K562 (cell line): ENCODE measurements around the gene NOP14. TPM values are rescaled to one million over a fixed set of nuclear protein-coding genes. Genes with fewer than 3 reads are reported as not detected.

Source experiments
- ETS2 ChIP-seq: IDR thresholded peaks from 2 replicates; pipeline ENCODE4 v1.6.1; 2016; ENCODE audit warnings: borderline replicate concordance, missing genetic modification characterization, mild to moderate bottlenecking, moderate library complexity, missing compliant biosample characterization; ENCODE audit not compliant: poor library complexity, severe bottlenecking
- HIVEP1 ChIP-seq: fragments of 250-450 bp; sonication (Bioruptor Pico); IDR thresholded peaks from 2 replicates; pipeline ENCODE4 v1.4.0; 2020; ENCODE audit warnings: mild to moderate bottlenecking
- KDM1A ChIP-seq, 2 experiments: fragments of 450-650 bp; IDR thresholded peaks; 2 replicates each; pipeline ENCODE4 v1.6.1; 2016; ENCODE audit warnings: mild to moderate bottlenecking in 2 of 2
- MLX ChIP-seq, 2 experiments: fragments of 450-650 bp in 1 of 2; sonication (generic) in 1 of 2; formaldehyde crosslinking; conservative IDR thresholded peaks; 2 replicates each; pipeline versions ENCODE4 v1.4.0 to v1.8.1; 2020 to 2022; ENCODE audit warnings: mild to moderate bottlenecking in 1 of 2, missing genetic modification reagents in 1 of 2
- MYC ChIP-seq, 2 experiments: fragments of 250-450 bp in 1 of 2; sonication (Bioruptor Pico) in 1 of 2; IDR thresholded peaks; 2 replicates each; pipeline versions ENCODE4 v1.5.1 to v1.6.1; 2012 to 2021; ENCODE audit warnings: low read depth in 2 of 2, borderline replicate concordance in 1 of 2, improper control_type of control experiment in 1 of 2, low read length in 1 of 2, mild to moderate bottlenecking in 1 of 2, moderate library complexity in 1 of 2
- NFATC3 ChIP-seq: fragments of 450-650 bp; IDR thresholded peaks from 2 replicates; pipeline ENCODE4 v1.6.1; 2017; ENCODE audit warnings: mild to moderate bottlenecking
- NONO ChIP-seq, 2 experiments: fragments of 200-400 bp in 1 of 2; fragments of 450-650 bp in 1 of 2; formaldehyde crosslinking in 1 of 2; IDR thresholded peaks; 2 replicates each; pipeline ENCODE4 v1.6.1; 2017; ENCODE audit warnings: low read depth in 2 of 2, mild to moderate bottlenecking in 2 of 2, moderate library complexity in 2 of 2, low read length in 1 of 2
- POLR2A ChIP-seq: fragments of 450-650 bp; conservative IDR thresholded peaks from 2 replicates; pipeline ENCODE4 v1.6.1; 2016
- PPARD ChIP-seq: fragments of 250-450 bp; sonication (Bioruptor Pico); IDR thresholded peaks from 2 replicates; pipeline ENCODE4 v1.8.0; 2022; ENCODE audit warnings: inconsistent platforms, mild to moderate bottlenecking, moderate library complexity
- RAD21 ChIP-seq, 2 experiments: fragments of 250-450 bp in 1 of 2; fragments of 450-650 bp in 1 of 2; sonication (Bioruptor Pico) in 1 of 2; formaldehyde crosslinking in 1 of 2; IDR thresholded peaks in 1 of 2; conservative IDR thresholded peaks in 1 of 2; 2 replicates each; pipeline versions ENCODE4 v1.4.0 to v1.8.0; 2020 to 2022; ENCODE audit warnings: mild to moderate bottlenecking in 2 of 2, moderate library complexity in 1 of 2
- SIRT6 ChIP-seq: IDR thresholded peaks from one replicate; pipeline ENCODE4 v1.6.1; 2012; ENCODE audit warnings: low read depth, mild to moderate bottlenecking, control low read depth, inconsistent platforms, low read length, moderate library complexity
- SP1 ChIP-seq: sonication (generic); formaldehyde crosslinking; IDR thresholded peaks from 2 replicates; pipeline ENCODE4 v1.8.1; 2022; ENCODE audit warnings: mild to moderate bottlenecking, missing genetic modification reagents
- THAP12 ChIP-seq: fragments of 250-450 bp; sonication (Bioruptor Pico); IDR thresholded peaks from 2 replicates; pipeline ENCODE4 v1.9.0; 2021; ENCODE audit warnings: mild to moderate bottlenecking, inconsistent platforms
- THRB ChIP-seq: fragments of 450-650 bp; formaldehyde crosslinking; conservative IDR thresholded peaks from 2 replicates; pipeline ENCODE4 v1.4.0; 2022; ENCODE audit warnings: mild to moderate bottlenecking, missing genetic modification characterization
- ZBTB8A ChIP-seq: fragments of 450-650 bp; IDR thresholded peaks from 2 replicates; pipeline ENCODE4 v1.6.1; 2018; ENCODE audit warnings: mild to moderate bottlenecking, moderate library complexity; ENCODE audit not compliant: partially characterized antibody
- ZNF184 ChIP-seq: sonication (generic); formaldehyde crosslinking; IDR thresholded peaks from 2 replicates; pipeline ENCODE4 v1.5.0; 2020; ENCODE audit warnings: missing genetic modification reagents
- ZNF277 ChIP-seq: fragments of 250-450 bp; sonication (Bioruptor Pico); IDR thresholded peaks from 2 replicates; pipeline ENCODE4 v1.8.0; 2022; ENCODE audit warnings: inconsistent platforms, mild to moderate bottlenecking, moderate library complexity, borderline replicate concordance
- ZNF583 ChIP-seq: fragments of 250-450 bp; sonication (Bioruptor Pico); IDR thresholded peaks from 2 replicates; pipeline ENCODE4 v1.4.0; 2020
- ZNF740 ChIP-seq, 3 experiments: fragments of 200-800 bp in 1 of 3; sonication (Bioruptor generic) in 1 of 3; sonication (generic) in 1 of 3; formaldehyde crosslinking in 1 of 3; IDR thresholded peaks; 2 replicates each; pipeline versions ENCODE4 v1.6.1 to v1.8.0; 2016 to 2022; ENCODE audit warnings: mild to moderate bottlenecking in 2 of 3, missing compliant biosample characterization in 2 of 3, missing genetic modification characterization in 2 of 3, missing genetic modification reagents in 1 of 3
- polyA plus RNA-seq, 8 experiments: library from polyadenylated mRNA; depleted of rRNA in 4 of 8; stranded (reverse) in 5 of 8; unstranded in 3 of 8; fragments of >200 nt; fragmentation: Nextera tagmentation in 2 of 8; fragmentation: Illumina TruSeq in 1 of 8; extraction: Ambion mirVana in 2 of 8; extraction: Trizol in 1 of 8; gene quantifications; 2 replicates each; pipeline versions ENCODE4 v1.2.1 to v1.2.3, GENCODE V29; 2011 to 2014; ENCODE audit warnings: inconsistent platforms in 1 of 8, missing spikeins in 1 of 8
- total RNA-seq, 7 experiments: library from RNA; depleted of rRNA in 6 of 7; stranded (reverse); fragments of >200 nt in 6 of 7; fragmentation: Illumina TruSeq in 2 of 7; extraction: Trizol in 2 of 7; gene quantifications; 2 replicates each; pipeline versions ENCODE4 v1.2.1 to v1.2.3, GENCODE V29; 2011 to 2021; ENCODE audit warnings: low replicate concordance in 1 of 7

Gene NOP14
- total and polyA plus RNA-seq, 9 of the 15 experiments (the other 6 are each of a cell fraction or from before 2014, with no cell fraction given) = 12.7 to 76.0 (median 50.9) TPM

GRCh38 chr4:2934813-2935761, 28.1 kb downstream of the NOP14 start (continued):
- TF ChIP-seq ZNF277 (CRISPR knock-in tag) = no peak
- TF ChIP-seq ETS2 (tag) = no peak
- TF ChIP-seq THRB (CRISPR knock-in tag) = no peak
- no peak for TF ChIP-seq ZBTB8A
- TF ChIP-seq ZNF184 (CRISPR knock-in tag) = no peak
- peak; percentile 93 for TF ChIP-seq POLR2A
- peak; percentile 85 for TF ChIP-seq SP1 (CRISPR knock-in tag)
- TF ChIP-seq ZNF740 (CRISPR knock-in tag; IDR thresholded peaks at IDR 0.05) = no peak
- TF ChIP-seq ZNF740 (tag; IDR thresholded peaks at IDR 0.05) = no peak
- no peak for TF ChIP-seq RAD21 (CRISPR knock-in tag; conservative IDR thresholded peaks at IDR 0.05 in 1 of 2, IDR thresholded peaks at IDR 0.05 in 1 of 2)
- TF ChIP-seq PPARD (CRISPR knock-in tag) = no peak
- no peak for TF ChIP-seq SIRT6
- TF ChIP-seq MYC (IDR thresholded peaks at IDR 0.05; ENCODE audit: low read depth, low read length) = peak; percentile 73
- TF ChIP-seq MYC (CRISPR knock-in tag; IDR thresholded peaks at IDR 0.05; ENCODE audit: borderline replicate concordance, low read depth) = no peak
- no peak for TF ChIP-seq NFATC3
- peak in 1 of 2 experiments; percentile 52; a peak in 1 of 4 replicates for TF ChIP-seq NONO (IDR thresholded peaks at IDR 0.05; ENCODE audit: low read depth in 2 of 2, low read length in 1 of 2)
- TF ChIP-seq HIVEP1 (CRISPR knock-in tag) = no peak
- TF ChIP-seq MLX (CRISPR knock-in tag; conservative IDR thresholded peaks at IDR 0.05) = no peak
- TF ChIP-seq KDM1A (IDR thresholded peaks at IDR 0.05) = 0 out of 4 replicates have a peak, but pooled peaks of 1 of the 2 experiments have one; percentile 0
- no peak for TF ChIP-seq ZNF583 (CRISPR knock-in tag)
- peak; percentile 83; the same call in 1 of the 2 replicates for TF ChIP-seq THAP12 (CRISPR knock-in tag)
